Natural killer cell (primary cell): ENCODE data around the gene RBFA. TPM values are rescaled to one million over a fixed set of nuclear protein-coding genes. Genes with fewer than 3 reads are reported as not detected.

Experiments
- ATAC-seq, 3 donors: fragments of 150-1000 bp in 2 of 3; fragments of 200-7000 bp in 1 of 3; cut with Tn5 transposase; 1 replicate in 1 of 3; 2 replicates in 2 of 3; pipeline ENCODE4 v1.10.0; 2021; ENCODE audit warnings: mild to moderate bottlenecking in 2 of 3, moderate library complexity in 2 of 3
- DNase-seq, 2 donors: peaks; one replicate each; pipeline versions ENCODE4 v3.0.0 to v3.0.0-alpha.2; 2013 to 2021; ENCODE audit warnings: mixed read lengths in 1 of 2
- H3K27ac ChIP-seq: one replicate; pipeline ENCODE4 v1.5.1; 2013; ENCODE audit warnings: mild to moderate bottlenecking, low read length
- H3K27me3 ChIP-seq: one replicate; pipeline ENCODE4 v1.6.1; 2013; ENCODE audit warnings: low read length; ENCODE audit not compliant: control insufficient read depth, insufficient read depth
- H3K36me3 ChIP-seq: one replicate; pipeline ENCODE4 v1.6.1; 2013; ENCODE audit warnings: low read length; ENCODE audit not compliant: control insufficient read depth, insufficient read depth
- H3K4me1 ChIP-seq: one replicate; pipeline ENCODE4 v1.6.1; 2013; ENCODE audit warnings: low read length; ENCODE audit not compliant: control insufficient read depth, insufficient read depth
- H3K4me3 ChIP-seq: one replicate; pipeline ENCODE4 v1.5.1; 2013; ENCODE audit warnings: low read length
- H3K9me3 ChIP-seq: one replicate; pipeline ENCODE4 v1.6.1; 2013; ENCODE audit warnings: low read length; ENCODE audit not compliant: control insufficient read depth, insufficient read depth
- H3K27ac Mint-ChIP-seq, 2 donors: one replicate each; pipeline ENCODE4 v1.8.0; 2022; ENCODE audit warnings: mild to moderate bottlenecking in 2 of 2, mixed read lengths in 2 of 2, moderate library complexity in 1 of 2
- H3K27me3 Mint-ChIP-seq, 2 donors: one replicate each; pipeline ENCODE4 v1.8.0; 2022; ENCODE audit warnings: low read depth in 2 of 2, mixed read lengths in 2 of 2
- H3K36me3 Mint-ChIP-seq: one replicate; pipeline ENCODE4 v1.8.0; 2022; ENCODE audit warnings: mixed read lengths
- H3K4me1 Mint-ChIP-seq, 2 donors: one replicate each; pipeline ENCODE4 v1.8.0; 2022; ENCODE audit warnings: mixed read lengths in 2 of 2
- H3K4me3 Mint-ChIP-seq: one replicate; pipeline ENCODE4 v1.8.0; 2022; ENCODE audit warnings: mild to moderate bottlenecking, moderate library complexity, mixed read lengths
- H3K9me3 Mint-ChIP-seq, 2 donors: one replicate each; pipeline ENCODE4 v1.8.0; 2022; ENCODE audit warnings: mixed read lengths in 2 of 2
- WGBS: methylation state at CpG from one replicate; pipeline ENCODE4 v1.1.7; 2013; ENCODE audit warnings: missing lambda C conversion rate; ENCODE audit not compliant: insufficient coverage; 5-methylcytosine and 5-hydroxymethylcytosine counted together
- intact Hi-C: fragments of 100-400 bp; cut with micrococcal nuclease; formaldehyde crosslinking; loops from one replicate; pipeline ENCODE4 v1.14.2; 2022
- total RNA-seq, 4 donors: library from RNA; stranded (reverse); fragments of 120-200 nt in 1 of 4; gene quantifications; one replicate each; pipeline versions ENCODE4 v1.2.3 to v1.2.4, GENCODE V29; 2013 to 2022
- TF ChIP-seq, protein P1 (sequence below): fragments of 200-600 bp; IDR thresholded peaks from one replicate; pipeline ENCODE4 v1.8.0; 2022; ENCODE audit warnings: antibody characterized with exemption

The RBFA gene
- total RNA-seq, 3 donors from 2014 or later (not counting 1 experiment from before 2014, with no cell fraction given) = 11.9 to 17.7 (median 12.4) TPM

GRCh38 chr18:80046431-80046830 lies 12.2 kb downstream of the RBFA start:
- Histone ChIP-seq H3K36me3 (no peaks in the 10 kb centered on the region), H3K4me3 (no peak overlapping the region), H3K4me1 (no peaks in the 10 kb centered on the region), H3K27ac (no peak overlapping the region), H3K27me3 (no peaks in the 10 kb centered on the region), H3K9me3 (peaks cover 3% of the 10 kb centered on the region)
- H3K27ac Mint-ChIP-seq = no peak overlapping the region
- intact Hi-C loops = no loop called here
- TF ChIP-seq, protein P1, sequence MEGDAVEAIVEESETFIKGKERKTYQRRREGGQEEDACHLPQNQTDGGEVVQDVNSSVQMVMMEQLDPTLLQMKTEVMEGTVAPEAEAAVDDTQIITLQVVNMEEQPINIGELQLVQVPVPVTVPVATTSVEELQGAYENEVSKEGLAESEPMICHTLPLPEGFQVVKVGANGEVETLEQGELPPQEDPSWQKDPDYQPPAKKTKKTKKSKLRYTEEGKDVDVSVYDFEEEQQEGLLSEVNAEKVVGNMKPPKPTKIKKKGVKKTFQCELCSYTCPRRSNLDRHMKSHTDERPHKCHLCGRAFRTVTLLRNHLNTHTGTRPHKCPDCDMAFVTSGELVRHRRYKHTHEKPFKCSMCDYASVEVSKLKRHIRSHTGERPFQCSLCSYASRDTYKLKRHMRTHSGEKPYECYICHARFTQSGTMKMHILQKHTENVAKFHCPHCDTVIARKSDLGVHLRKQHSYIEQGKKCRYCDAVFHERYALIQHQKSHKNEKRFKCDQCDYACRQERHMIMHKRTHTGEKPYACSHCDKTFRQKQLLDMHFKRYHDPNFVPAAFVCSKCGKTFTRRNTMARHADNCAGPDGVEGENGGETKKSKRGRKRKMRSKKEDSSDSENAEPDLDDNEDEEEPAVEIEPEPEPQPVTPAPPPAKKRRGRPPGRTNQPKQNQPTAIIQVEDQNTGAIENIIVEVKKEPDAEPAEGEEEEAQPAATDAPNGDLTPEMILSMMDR = no peak
- peaks cover 6% of the 10 kb centered on the region for H3K36me3 Mint-ChIP-seq
- 98% methylated on average over 16 of the region's 16 CpGs for WGBS
- peaks cover 2 to 5% of the 10 kb centered on the region in 2 donors for H3K9me3 Mint-ChIP-seq
- ATAC-seq (no peak), DNase-seq (no peak)
- no peaks in the 10 kb centered on the region for H3K27me3 Mint-ChIP-seq
- H3K4me3 Mint-ChIP-seq = no peak overlapping the region
- H3K4me1 Mint-ChIP-seq = no peaks in the 10 kb centered on the region

- 89% methylated on average over 10 of the region's 10 CpGs for WGBS
Observed at GRCh38 chr18:80046961-80047541, 12.8 kb downstream of the RBFA start.

GRCh38 chr18:80050797-80051196 lies 16.6 kb downstream of the RBFA start:
- Mint-ChIP-seq H3K36me3 (peaks cover 33% of the 10 kb centered on the region), H3K9me3 (peaks cover 8 to 14% of the 10 kb centered on the region in 2 donors)
- TF ChIP-seq, protein P1 = no peak

More at GRCh38 chr18:80046961-80047541, 12.8 kb downstream of the RBFA start:
- H3K9me3 Mint-ChIP-seq = peaks cover 2 to 5% of the 10 kb centered on the region in 2 donors
- H3K4me1 ChIP-seq = no peaks in the 10 kb centered on the region
- TF ChIP-seq, protein P1 = no peak
- peaks cover 11% of the 10 kb centered on the region for H3K36me3 Mint-ChIP-seq
- H3K27me3 Mint-ChIP-seq = no peaks in the 10 kb centered on the region
- H3K27me3 ChIP-seq = no peaks in the 10 kb centered on the region
- no peak for ATAC-seq
- no peaks in the 10 kb centered on the region for H3K36me3 ChIP-seq
- no peak overlapping the region for H3K27ac ChIP-seq
- H3K4me1 Mint-ChIP-seq = no peaks in the 10 kb centered on the region
- no peak overlapping the region for H3K4me3 ChIP-seq
- H3K27ac Mint-ChIP-seq = no peak overlapping the region
- H3K4me3 Mint-ChIP-seq = no peak overlapping the region
- intact Hi-C loops = no loop called here
- peaks cover 3% of the 10 kb centered on the region for H3K9me3 ChIP-seq
- DNase-seq = no peak

GRCh38 chr18:80056095-80056494 lies 21.9 kb downstream of the RBFA start:
- Mint-ChIP-seq H3K4me1 (no peaks in the 10 kb centered on the region), H3K9me3 (peaks cover 19 to 20% of the 10 kb centered on the region in 2 donors), H3K4me3 (no peak overlapping the region), H3K36me3 (peaks cover 48% of the 10 kb centered on the region), H3K27me3 (no peaks in the 10 kb centered on the region), H3K27ac (no peak overlapping the region)
- no peaks in the 10 kb centered on the region for H3K4me1 ChIP-seq
- H3K27me3 ChIP-seq = no peaks in the 10 kb centered on the region
- DNase-seq = no peak
- intact Hi-C loops = no loop called here
- 100% methylated on average over 1 of the region's 2 CpGs for WGBS
- H3K9me3 ChIP-seq = peaks cover 39% of the 10 kb centered on the region
- H3K36me3 ChIP-seq = no peaks in the 10 kb centered on the region
- ATAC-seq = no peak
- TF ChIP-seq, protein P1 = no peak
- no peak overlapping the region for H3K27ac ChIP-seq
- H3K4me3 ChIP-seq = no peak overlapping the region

More at GRCh38 chr18:80050797-80051196, 16.6 kb downstream of the RBFA start:
- Histone ChIP-seq H3K4me1 (no peaks in the 10 kb centered on the region), H3K36me3 (no peaks in the 10 kb centered on the region), H3K27me3 (no peaks in the 10 kb centered on the region), H3K27ac (no peak overlapping the region), H3K4me3 (no peak overlapping the region), H3K9me3 (peaks cover 12% of the 10 kb centered on the region)
- 97% methylated on average over 6 of the region's 6 CpGs for WGBS
- intact Hi-C loops = no loop called here
- H3K4me1 Mint-ChIP-seq = no peaks in the 10 kb centered on the region
- no peak overlapping the region for H3K4me3 Mint-ChIP-seq
- ATAC-seq = no peak
- no peaks in the 10 kb centered on the region for H3K27me3 Mint-ChIP-seq
- no peak for DNase-seq
- no peak overlapping the region for H3K27ac Mint-ChIP-seq
